NCI-H128 (cell line): ENCODE data around the gene ZFP30.
"Not testable (repeated sequence)": the region's sequence is repeated elsewhere in the genome, so short reads cannot be mapped to it uniquely, and the experiment has no call there.

Source experiments
- DNase-seq: peaks from one replicate; lab custom pipeline; 2025; ENCODE audit not compliant: unreplicated experiment; lab: John Stamatoyannopoulos, UW

Gene ZFP30

GRCh38 chr19:37655301-37655688, at the start of gene ZFP30:
Gene ZFP30, minus strand, starts transcription at chr19:37655465. Its CDS starts 7,643 bp downstream, at chr19:37647822.
- DNase-seq: peak; percentile 83

DNA sequence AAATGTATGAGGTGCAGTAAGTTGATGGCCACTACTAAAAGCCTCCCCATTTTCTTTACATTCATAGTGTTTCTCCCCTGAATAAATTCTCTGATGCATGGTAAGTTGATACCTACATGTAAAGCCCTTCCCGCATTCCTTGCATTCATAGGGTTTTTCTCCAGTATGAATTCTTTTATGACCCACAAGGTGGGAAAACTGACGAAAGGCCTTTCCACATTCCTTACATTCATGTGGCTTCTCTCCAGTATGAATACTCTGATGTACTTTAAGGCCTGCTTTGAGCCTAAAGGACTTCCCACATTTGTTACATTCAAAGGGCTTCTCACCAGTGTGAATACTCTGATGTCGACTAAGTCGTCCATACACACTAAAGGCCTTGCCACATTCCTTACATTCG, 43.8 kb upstream of the ZFP30 start:
- no peak for DNase-seq

DNA sequence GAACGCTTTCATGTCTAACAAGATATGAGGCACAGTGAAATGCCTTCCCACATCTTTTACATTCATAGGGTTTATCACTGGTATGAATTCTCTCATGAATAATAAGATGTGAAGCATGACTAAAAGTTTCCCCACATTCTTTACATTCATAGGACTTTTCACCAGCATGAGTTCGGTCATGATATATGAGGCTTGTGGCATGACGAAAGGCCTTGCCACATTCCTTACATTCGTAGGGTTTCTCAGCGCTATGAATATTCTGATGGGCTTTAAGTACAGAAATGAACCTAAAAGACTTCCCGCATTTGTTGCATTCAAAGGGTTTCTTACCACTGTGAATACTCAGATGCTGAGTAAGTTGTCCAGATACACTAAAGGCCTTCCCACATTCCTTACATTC, 43.0 kb upstream of the ZFP30 start:
- DNase-seq: no peak

- no peak for DNase-seq
These were observed 40.1 kb upstream of the ZFP30 start for GRCh38 chr19:37695144-37695899.

GRCh38 chr19:37692956-37693620, 37.8 kb upstream of the ZFP30 start:
- DNase-seq: no peak

DNA sequence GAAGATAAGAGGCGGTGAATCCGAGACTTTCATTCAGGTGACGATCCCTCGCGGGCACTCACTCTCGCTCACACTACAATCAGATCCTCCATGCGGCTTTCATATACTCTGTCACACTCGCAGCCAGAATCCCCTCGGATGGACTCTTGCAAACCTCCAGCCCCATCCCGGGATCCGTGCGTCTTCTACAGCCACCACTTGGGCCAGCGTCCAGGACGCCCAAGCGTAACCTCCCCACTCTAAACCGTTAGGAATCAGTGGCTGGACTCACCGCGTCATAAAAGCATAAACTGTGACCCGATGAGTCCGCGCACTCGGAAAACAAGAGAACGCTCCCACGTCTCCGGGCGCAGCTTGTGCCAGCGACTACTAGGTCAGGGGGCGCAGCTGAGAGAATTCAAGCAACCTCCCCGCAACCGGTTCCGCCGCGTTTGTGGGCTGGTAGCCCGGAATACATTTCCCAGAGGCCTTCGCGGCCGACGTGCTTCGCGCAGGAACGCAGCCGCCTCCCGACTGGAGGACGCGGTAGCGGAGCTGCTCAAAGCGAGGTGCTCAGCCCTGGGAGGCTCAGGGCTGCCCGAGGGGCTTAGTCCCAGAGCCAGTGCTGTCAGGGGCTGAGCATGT, 36.7 kb upstream of the ZFP30 start:
- DNase-seq: peak; percentile 67

DNA sequence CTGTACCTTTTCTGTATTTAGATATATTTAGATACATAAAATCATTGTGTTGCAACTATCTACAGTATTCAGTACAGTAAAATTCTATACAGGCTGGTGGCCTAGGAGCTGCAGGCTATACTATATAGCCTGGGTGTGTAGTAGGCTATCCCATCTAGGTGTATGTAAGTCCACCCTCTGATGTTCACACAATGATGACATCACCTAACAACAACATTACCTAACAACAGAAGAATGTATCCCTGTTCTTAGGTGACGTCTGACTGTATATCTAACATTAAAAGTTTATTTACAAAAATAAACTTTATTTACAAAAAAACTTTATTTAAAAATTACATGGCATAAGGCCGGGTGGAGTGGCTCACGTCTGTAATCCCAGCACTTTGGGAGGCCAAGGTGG, 28.3 kb upstream of the ZFP30 start:
- DNase-seq: no peak

- no peak for DNase-seq
These were observed 14.2 kb upstream of the ZFP30 start for GRCh38 chr19:37669450-37669914.

GRCh38 chr19:37657157-37657556, 1.9 kb upstream of the ZFP30 start:
- DNase-seq: not testable (repeated sequence)

DNA sequence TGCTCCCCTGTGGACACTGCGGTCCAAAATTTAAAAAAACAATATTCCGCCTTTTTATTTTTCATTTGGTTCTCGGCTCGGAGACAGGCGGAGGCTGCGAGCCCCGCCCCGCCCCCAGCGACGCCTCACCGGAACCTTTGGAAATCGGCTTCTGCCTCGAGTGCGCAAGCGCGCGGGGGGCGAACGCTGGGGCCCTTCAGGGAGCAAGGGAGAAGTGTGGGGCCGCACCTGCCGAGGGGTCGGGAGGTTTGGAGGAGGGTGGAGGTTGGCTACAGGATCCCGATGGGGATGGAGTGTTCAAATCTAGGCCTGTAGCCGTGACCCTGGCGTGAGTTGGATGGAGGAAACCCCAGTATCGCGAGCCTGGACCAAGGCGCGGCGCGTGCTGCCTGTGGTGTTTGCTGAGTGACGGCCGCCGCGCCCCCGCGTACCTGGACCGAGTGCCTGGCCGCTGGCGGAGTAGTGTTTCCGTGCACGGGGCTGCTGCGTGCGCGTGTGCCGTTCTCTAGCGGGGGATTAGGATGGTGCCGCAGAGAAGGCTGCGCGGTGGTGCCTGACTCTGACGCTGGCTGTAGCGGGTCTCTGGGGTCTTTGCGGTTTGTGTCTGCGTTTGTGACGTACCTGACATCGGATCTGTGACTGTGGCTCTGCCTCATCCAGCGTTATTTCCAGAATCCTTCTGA, 565 bp upstream of the ZFP30 start:
- DNase-seq: peak; percentile 81

GRCh38 chr19:37654629-37655300, 500 bp downstream of the ZFP30 start:
- DNase-seq: peak; percentile 29

- no peak for DNase-seq
These were observed 1.1 kb downstream of the ZFP30 start for GRCh38 chr19:37654118-37654517.

DNA sequence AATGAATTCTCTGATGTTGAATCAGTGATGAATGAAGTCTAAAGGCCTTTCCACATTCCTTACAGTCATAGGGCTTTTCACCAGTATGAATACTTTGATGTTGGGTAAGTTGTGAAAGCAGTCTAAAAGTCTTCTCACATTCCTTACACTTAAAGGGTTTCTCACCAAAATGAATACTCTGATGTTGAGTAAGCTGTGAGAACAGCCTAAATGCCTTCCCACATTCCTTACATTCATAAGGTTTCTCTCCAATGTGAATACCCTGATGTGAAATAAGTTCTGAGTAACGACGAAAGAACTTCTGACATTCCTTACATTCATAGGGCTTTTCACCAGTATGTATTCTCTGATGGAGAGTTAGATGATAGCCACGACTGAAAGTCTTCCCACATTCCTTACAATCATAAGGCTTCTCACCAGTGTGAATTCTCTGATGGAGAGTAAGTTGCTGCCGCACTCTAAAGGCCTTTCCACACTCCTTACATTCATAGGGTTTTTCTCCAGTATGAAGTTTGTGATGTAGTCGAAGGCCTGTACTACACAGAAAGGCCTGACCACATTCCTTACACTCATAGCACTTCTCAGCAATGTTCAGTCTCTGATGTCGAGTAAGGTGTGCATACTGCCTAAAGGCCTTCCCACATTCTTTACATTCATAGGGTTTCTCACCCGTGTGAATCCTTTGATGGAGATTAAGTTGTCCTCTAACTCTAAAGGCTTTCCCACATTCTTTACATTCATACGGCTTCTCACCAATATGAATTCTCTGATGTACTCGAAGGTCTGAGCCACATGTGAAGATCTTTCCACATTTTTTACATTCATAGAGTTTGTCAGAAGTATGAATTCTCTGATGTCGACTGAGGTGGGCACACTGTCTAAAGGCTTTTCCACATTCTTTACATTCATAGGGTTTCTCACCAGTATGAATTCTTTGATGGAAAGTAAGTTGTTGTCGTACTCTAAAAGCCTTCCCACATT, 19.9 kb downstream of the ZFP30 start:
- DNase-seq: no peak

GRCh38 chr19:37594982-37595382, 60.3 kb downstream of the ZFP30 start:
- DNase-seq: no peak

DNA sequence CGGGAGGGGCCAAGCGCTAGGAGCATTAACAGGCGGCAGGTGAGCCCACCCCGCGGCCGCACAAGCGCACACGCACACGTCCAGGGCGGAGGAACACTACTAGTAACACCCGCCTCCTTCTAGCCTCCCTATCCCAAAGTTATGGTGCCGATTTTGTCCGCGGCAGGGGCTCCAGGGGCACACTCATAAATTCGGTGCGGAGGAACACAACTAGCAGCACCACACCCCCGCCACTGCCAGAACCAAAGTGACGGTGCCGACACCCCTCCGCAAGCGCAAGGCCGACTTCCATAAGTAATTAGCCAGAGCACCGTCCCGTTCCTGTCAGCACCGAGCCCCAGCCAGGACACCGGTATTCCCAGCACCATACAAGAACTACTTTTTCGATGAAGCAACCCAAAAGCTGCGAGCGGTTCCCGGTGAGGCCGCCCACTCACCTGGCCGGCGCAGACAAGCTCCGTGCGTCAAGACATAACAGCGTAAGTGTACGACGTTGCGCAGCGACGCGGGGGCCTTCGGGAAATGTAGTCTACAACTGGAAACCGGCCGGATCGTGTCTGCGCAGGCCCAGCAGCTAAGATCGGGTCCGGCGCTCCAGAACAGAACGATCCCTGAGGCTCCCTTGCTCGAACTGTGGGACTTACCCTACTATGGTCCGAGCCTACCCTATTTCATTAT, 60.8 kb downstream of the ZFP30 start, which contains the start of the genes ZNF540 and ZNF571:
ZNF540 (plus strand) TSS at position 573 of the 678 bp plus-strand sequence. CDS start 3,572 bp downstream, outside the sequence.
ZNF571 (minus strand) TSS at position 489 of the 678 bp plus-strand sequence. CDS start 8,116 bp downstream, outside the sequence.
- DNase-seq: peak; percentile 86

DNA sequence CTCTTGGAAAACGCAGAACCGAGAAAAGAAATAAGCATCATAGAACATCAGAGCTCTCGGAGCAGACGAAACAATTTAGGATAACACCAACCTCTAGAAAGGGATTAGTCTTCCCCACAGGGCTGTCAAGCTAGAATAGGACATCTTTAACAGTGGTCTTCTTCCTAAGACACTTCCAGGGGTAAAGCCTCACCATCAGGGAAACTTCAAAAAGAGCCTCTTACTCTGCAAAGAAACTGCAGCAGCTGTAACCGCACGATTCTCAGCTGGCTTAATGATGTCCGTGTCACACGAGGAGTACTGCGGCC, 61.3 kb downstream of the ZFP30 start:
- no peak for DNase-seq

- DNase-seq: no peak
These were observed 71.9 kb downstream of the ZFP30 start for GRCh38 chr19:37583340-37583739.

- DNase-seq: no peak
These were observed 83.1 kb downstream of the ZFP30 start for GRCh38 chr19:37572203-37572602.

GRCh38 chr19:37565370-37565669, 89.9 kb downstream of the ZFP30 start:
- no peak for DNase-seq
